Gastroesophageal sphincter (tissue), 3 donors: ENCODE data around the gene CNTNAP1.

Experiments used
- EP300 ChIP-seq: sonication (generic); formaldehyde crosslinking; IDR thresholded peaks from one replicate; pipeline ENCODE4 v1.6.1; 2017; ENCODE audit warnings: antibody characterized with exemption, mild to moderate bottlenecking
- POLR2A ChIP-seq, 2 donors: fragments of 450-650 bp; IDR thresholded peaks; one replicate each; pipeline ENCODE4 v1.6.1; 2017; ENCODE audit warnings: antibody characterized with exemption in 2 of 2, mild to moderate bottlenecking in 2 of 2, moderate library complexity in 1 of 2
- POLR2AphosphoS5 ChIP-seq: sonication (generic); formaldehyde crosslinking; IDR thresholded peaks from one replicate; pipeline ENCODE4 v1.6.1; 2017; ENCODE audit warnings: antibody characterized with exemption
- TF ChIP-seq, protein P1 (sequence below), 4 experiments: fragments of 200-600 bp in 2 of 4; fragments of 450-650 bp in 2 of 4; sonication (generic) in 1 of 4; IDR thresholded peaks; one replicate each; pipeline ENCODE4 v1.5.1; 2017 to 2019; ENCODE audit warnings: antibody characterized with exemption in 4 of 4, mild to moderate bottlenecking in 2 of 4, moderate library complexity in 2 of 4

DNA sequence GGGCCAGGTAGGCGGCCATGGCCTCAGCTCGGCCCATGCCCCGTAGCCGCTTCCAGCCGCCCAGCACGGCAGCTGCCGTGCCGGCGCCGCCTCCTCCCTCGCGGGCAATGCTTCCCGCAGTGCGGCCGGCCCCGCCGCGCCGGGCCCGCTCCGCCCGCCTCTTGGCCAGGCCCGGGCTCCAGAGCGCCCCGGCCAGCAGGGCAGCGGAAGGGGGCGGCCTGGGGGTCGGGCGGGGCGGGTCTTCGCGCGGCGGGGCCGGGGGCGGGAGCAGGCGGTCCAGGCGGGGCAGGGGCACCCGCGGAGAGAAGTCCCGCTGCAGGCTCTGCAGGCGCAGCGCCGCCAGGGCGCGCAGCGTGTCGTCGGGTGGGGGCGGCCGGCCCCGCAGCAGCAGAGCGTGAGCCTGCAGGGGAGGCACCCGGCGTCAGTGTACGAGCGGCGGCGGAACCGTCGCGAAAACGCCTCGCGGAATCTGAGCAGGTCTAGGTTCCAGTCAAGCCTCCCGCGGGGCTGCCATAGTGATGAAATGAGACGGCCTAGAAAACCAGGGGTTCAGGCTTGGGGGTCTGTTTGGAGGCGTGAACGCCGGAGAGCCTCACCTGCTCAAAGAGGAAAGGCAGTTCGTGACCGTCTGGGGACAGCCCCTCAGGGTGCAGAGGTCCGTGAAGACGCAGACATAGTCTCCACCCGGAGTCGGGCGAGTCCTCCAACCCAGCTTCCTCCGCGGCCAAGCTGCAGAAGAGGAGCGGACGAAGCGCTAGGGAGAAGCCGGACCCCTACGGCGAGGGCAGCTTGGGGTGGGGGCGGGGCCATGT, 12.1 kb upstream of the CNTNAP1 start:
- TF ChIP-seq, protein P1, sequence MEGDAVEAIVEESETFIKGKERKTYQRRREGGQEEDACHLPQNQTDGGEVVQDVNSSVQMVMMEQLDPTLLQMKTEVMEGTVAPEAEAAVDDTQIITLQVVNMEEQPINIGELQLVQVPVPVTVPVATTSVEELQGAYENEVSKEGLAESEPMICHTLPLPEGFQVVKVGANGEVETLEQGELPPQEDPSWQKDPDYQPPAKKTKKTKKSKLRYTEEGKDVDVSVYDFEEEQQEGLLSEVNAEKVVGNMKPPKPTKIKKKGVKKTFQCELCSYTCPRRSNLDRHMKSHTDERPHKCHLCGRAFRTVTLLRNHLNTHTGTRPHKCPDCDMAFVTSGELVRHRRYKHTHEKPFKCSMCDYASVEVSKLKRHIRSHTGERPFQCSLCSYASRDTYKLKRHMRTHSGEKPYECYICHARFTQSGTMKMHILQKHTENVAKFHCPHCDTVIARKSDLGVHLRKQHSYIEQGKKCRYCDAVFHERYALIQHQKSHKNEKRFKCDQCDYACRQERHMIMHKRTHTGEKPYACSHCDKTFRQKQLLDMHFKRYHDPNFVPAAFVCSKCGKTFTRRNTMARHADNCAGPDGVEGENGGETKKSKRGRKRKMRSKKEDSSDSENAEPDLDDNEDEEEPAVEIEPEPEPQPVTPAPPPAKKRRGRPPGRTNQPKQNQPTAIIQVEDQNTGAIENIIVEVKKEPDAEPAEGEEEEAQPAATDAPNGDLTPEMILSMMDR (IDR thresholded peaks at IDR 0.05), result no peak
- TF ChIP-seq POLR2AphosphoS5 (no peak), POLR2A (IDR thresholded peaks at IDR 0.05) (no peak), EP300 (no peak)
